NCI-H524 (cell line): Measurements from ENCODE around the gene BLTP3B.

Experiments
- DNase-seq, 2 experiments: peaks; one replicate each; lab custom pipeline; 2025; lab: John Stamatoyannopoulos, UW

The BLTP3B gene

GRCh38 chr12:100120355-100120754, 22.3 kb downstream of the BLTP3B start:
- DNase-seq, result no peak

- no peak for DNase-seq
Observed at GRCh38 chr12:100115291-100115690, 27.4 kb downstream of the BLTP3B start.

- DNase-seq, result no peak
Observed at GRCh38 chr12:100114574-100114973, 28.1 kb downstream of the BLTP3B start.

- no peak for DNase-seq
Observed at GRCh38 chr12:100110276-100110675, 32.4 kb downstream of the BLTP3B start.

GRCh38 chr12:100106861-100107260, 35.8 kb downstream of the BLTP3B start:
- DNase-seq, result no peak

- no peak for DNase-seq
Observed at GRCh38 chr12:100105661-100106060, 37.0 kb downstream of the BLTP3B start.

GRCh38 chr12:100101000-100101399, 41.7 kb downstream of the BLTP3B start:
- no peak for DNase-seq
